Measurements from ENCODE around the gene CUL5.

DNA sequence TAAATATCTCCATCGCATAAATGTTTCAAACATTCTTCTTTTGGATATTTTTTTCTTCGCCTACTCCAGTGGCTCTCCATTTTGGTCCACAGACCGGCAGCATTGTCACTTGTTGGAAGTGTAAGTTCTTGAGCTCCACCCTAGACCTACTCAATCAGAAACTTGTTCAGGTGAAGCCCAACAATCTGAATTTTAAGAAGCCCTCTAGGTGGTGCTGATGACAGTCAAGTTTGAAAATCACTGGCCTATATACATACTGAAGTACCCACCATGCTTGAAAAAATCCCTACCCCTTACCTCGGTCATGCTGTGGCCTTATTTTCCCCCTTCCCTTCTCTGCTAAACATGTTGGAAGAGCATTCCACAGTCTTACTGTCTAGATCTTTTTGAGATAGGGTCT lies 102.4 kb downstream of the CUL5 start:
- TF ChIP-seq, protein P1, sequence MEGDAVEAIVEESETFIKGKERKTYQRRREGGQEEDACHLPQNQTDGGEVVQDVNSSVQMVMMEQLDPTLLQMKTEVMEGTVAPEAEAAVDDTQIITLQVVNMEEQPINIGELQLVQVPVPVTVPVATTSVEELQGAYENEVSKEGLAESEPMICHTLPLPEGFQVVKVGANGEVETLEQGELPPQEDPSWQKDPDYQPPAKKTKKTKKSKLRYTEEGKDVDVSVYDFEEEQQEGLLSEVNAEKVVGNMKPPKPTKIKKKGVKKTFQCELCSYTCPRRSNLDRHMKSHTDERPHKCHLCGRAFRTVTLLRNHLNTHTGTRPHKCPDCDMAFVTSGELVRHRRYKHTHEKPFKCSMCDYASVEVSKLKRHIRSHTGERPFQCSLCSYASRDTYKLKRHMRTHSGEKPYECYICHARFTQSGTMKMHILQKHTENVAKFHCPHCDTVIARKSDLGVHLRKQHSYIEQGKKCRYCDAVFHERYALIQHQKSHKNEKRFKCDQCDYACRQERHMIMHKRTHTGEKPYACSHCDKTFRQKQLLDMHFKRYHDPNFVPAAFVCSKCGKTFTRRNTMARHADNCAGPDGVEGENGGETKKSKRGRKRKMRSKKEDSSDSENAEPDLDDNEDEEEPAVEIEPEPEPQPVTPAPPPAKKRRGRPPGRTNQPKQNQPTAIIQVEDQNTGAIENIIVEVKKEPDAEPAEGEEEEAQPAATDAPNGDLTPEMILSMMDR (conservative IDR thresholded peaks at IDR 0.05 in 1 of 2, IDR thresholded peaks at IDR 0.05 in 1 of 2; ENCODE audit: low read depth in 1 of 2, low read length in 2 of 2) = no peak
- no peak for TF ChIP-seq EZH2 (IDR thresholded peaks at IDR 0.05; ENCODE audit: low read length, missing control alignments)

Measured in fibroblast of lung (primary cell).